Vagina (tissue), 2 donors: Measurements from ENCODE around the gene ZP2. TPM values are rescaled to one million over a fixed set of nuclear protein-coding genes. Genes with fewer than 3 reads are reported as not detected.

Experiments used
- DNase-seq, 2 donors: peaks; one replicate each; pipeline ENCODE4 v3.0.0-alpha.2; 2017; ENCODE audit errors: extremely low spot score in 2 of 2
- H3K27ac ChIP-seq: fragments of 200-600 bp; sonication (generic); one replicate; pipeline ENCODE4 v1.5.1; 2019
- H3K27me3 ChIP-seq: fragments of 200-600 bp; sonication (generic); one replicate; pipeline ENCODE4 v1.5.1; 2019
- H3K36me3 ChIP-seq, 2 donors: fragments of 200-600 bp; sonication (generic); one replicate each; pipeline ENCODE4 v1.5.1; 2017 to 2019
- H3K4me1 ChIP-seq: fragments of 200-600 bp; sonication (generic); one replicate; pipeline ENCODE4 v1.5.1; 2019
- H3K4me3 ChIP-seq, 2 donors: fragments of 200-600 bp; sonication (generic); 1 replicate in 1 of 2; 2 replicates in 1 of 2; pipeline ENCODE4 v1.5.1; 2016 to 2019
- H3K9me3 ChIP-seq: fragments of 200-600 bp; sonication (generic); one replicate; pipeline ENCODE4 v1.5.1; 2019
- POLR2A ChIP-seq, 2 donors: fragments of 450-650 bp; IDR thresholded peaks; one replicate each; pipeline ENCODE4 v1.6.1; 2017; ENCODE audit warnings: antibody characterized with exemption in 2 of 2, mild to moderate bottlenecking in 2 of 2, moderate library complexity in 2 of 2
- POLR2AphosphoS5 ChIP-seq, 2 donors: sonication (generic); formaldehyde crosslinking; IDR thresholded peaks; one replicate each; pipeline ENCODE4 v1.9.0; 2017; ENCODE audit warnings: antibody characterized with exemption in 2 of 2, mild to moderate bottlenecking in 2 of 2, low read depth in 1 of 2; ENCODE audit not compliant: insufficient read depth in 1 of 2
- intact Hi-C: fragments of 100-400 bp; cut with DNase I; formaldehyde crosslinking; loops from one replicate; pipeline ENCODE4 v1.15.1; 2023
- total RNA-seq: library from RNA; depleted of rRNA; stranded (reverse); fragments of >200 nt; gene quantifications from one replicate; pipeline ENCODE4 v1.2.3, GENCODE V29; 2016
- TF ChIP-seq, protein P1 (sequence below), 3 experiments: fragments of 450-650 bp in 2 of 3; fragments of 200-600 bp in 1 of 3; sonication (generic) in 1 of 3; IDR thresholded peaks; one replicate each; pipeline ENCODE4 v1.5.1; 2017 to 2019; ENCODE audit warnings: antibody characterized with exemption in 3 of 3, mild to moderate bottlenecking in 2 of 3, moderate library complexity in 2 of 3

Gene ZP2
- total RNA-seq, 1 donor from 2014 or later: not detected

DNA sequence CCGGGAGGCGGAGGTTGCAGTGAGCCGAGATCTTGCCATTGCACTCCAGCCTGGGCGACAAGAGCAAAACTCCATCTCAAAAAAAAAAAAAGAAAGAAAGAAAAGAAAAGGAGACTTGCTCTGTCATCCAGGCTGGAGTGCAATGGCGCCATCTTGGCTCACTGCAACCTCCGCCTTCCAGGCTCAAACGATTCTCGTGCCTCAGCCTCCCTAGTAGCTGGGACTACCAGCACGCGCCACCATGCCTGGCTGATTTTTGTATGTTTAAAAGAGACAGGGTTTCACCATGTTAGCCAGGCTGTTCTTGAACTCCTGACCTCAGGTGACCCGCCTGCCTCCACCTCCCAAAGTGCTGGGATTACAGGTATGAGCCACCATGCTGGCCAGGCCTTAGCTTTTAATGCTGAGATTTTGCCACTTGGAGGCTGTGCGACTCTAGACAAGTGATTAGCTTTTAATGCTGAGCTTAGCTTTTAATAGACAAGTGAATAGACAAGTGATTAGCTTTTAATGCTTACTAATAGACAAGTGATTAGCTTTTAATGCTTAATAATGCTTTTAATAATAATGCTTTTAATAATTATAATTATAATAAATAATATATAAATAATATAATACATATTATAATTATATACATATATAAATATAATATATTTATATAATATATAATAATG, 43.3 kb downstream of the ZP2 start:
- no peak for DNase-seq
- H3K27me3 ChIP-seq: no peaks in the 10 kb centered on the region
- no peak overlapping the region for H3K4me3 ChIP-seq
- H3K36me3 ChIP-seq: peaks cover 2 to 60% of the 10 kb centered on the region in 2 donors
- no peak overlapping the region for H3K27ac ChIP-seq
- intact Hi-C loops: no loop called here
- peaks cover 20% of the 10 kb centered on the region for H3K4me1 ChIP-seq
- H3K9me3 ChIP-seq: no peaks in the 10 kb centered on the region
- no peak for TF ChIP-seq POLR2A (IDR thresholded peaks at IDR 0.05)
- TF ChIP-seq, protein P1, sequence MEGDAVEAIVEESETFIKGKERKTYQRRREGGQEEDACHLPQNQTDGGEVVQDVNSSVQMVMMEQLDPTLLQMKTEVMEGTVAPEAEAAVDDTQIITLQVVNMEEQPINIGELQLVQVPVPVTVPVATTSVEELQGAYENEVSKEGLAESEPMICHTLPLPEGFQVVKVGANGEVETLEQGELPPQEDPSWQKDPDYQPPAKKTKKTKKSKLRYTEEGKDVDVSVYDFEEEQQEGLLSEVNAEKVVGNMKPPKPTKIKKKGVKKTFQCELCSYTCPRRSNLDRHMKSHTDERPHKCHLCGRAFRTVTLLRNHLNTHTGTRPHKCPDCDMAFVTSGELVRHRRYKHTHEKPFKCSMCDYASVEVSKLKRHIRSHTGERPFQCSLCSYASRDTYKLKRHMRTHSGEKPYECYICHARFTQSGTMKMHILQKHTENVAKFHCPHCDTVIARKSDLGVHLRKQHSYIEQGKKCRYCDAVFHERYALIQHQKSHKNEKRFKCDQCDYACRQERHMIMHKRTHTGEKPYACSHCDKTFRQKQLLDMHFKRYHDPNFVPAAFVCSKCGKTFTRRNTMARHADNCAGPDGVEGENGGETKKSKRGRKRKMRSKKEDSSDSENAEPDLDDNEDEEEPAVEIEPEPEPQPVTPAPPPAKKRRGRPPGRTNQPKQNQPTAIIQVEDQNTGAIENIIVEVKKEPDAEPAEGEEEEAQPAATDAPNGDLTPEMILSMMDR (IDR thresholded peaks at IDR 0.05): no peak
- no peak for TF ChIP-seq POLR2AphosphoS5 (IDR thresholded peaks at IDR 0.05; ENCODE audit: insufficient read depth in 1 of 2, low read depth in 1 of 2)

- Histone ChIP-seq H3K4me1 (peaks cover 27% of the 10 kb centered on the region), H3K27me3 (no peaks in the 10 kb centered on the region), H3K4me3 (no peak overlapping the region), H3K36me3 (peaks cover 2 to 53% of the 10 kb centered on the region in 2 donors), H3K27ac (no peak overlapping the region), H3K9me3 (no peaks in the 10 kb centered on the region)
- intact Hi-C loops: no loop called here
- no peak for DNase-seq
- no peak for TF ChIP-seq POLR2AphosphoS5 (IDR thresholded peaks at IDR 0.05; ENCODE audit: insufficient read depth in 1 of 2, low read depth in 1 of 2)
- no peak for TF ChIP-seq POLR2A (IDR thresholded peaks at IDR 0.05)
- TF ChIP-seq, protein P1 (IDR thresholded peaks at IDR 0.05): no peak
Observed at GRCh38 chr16:21167360-21167759, 44.0 kb downstream of the ZP2 start.

- H3K9me3 ChIP-seq: no peaks in the 10 kb centered on the region
- intact Hi-C loops: no loop called here
- H3K27me3 ChIP-seq: no peaks in the 10 kb centered on the region
- H3K4me1 ChIP-seq: peaks cover 35% of the 10 kb centered on the region
- peaks cover 1 to 45% of the 10 kb centered on the region in 2 donors for H3K36me3 ChIP-seq
- no peak overlapping the region for H3K27ac ChIP-seq
- H3K4me3 ChIP-seq: no peak overlapping the region
- TF ChIP-seq POLR2AphosphoS5 (IDR thresholded peaks at IDR 0.05; ENCODE audit: insufficient read depth in 1 of 2, low read depth in 1 of 2) (no peak), POLR2A (IDR thresholded peaks at IDR 0.05) (no peak)
- TF ChIP-seq, protein P1 (IDR thresholded peaks at IDR 0.05): no peak
- DNase-seq: no peak
Observed at GRCh38 chr16:21166561-21166961, 44.8 kb downstream of the ZP2 start.

GRCh38 chr16:21164521-21165168, 46.7 kb downstream of the ZP2 start:
- H3K4me3 ChIP-seq: no peak overlapping the region
- H3K27ac ChIP-seq: no peak overlapping the region
- intact Hi-C loops: loop anchor here (5.0 kb wide), 1 partner anchor 1523 kb away; no protein-coding TSS in a partner anchor
- peaks cover 54% of the 10 kb centered on the region for H3K4me1 ChIP-seq
- TF ChIP-seq, protein P1 (IDR thresholded peaks at IDR 0.05): no peak
- TF ChIP-seq POLR2A (IDR thresholded peaks at IDR 0.05) (no peak), POLR2AphosphoS5 (IDR thresholded peaks at IDR 0.05; ENCODE audit: insufficient read depth in 1 of 2, low read depth in 1 of 2) (no peak)
- no peaks in the 10 kb centered on the region for H3K27me3 ChIP-seq
- H3K9me3 ChIP-seq: no peaks in the 10 kb centered on the region
- no peak for DNase-seq
- H3K36me3 ChIP-seq: peaks cover 0 to 28% of the 10 kb centered on the region in 2 donors

DNA sequence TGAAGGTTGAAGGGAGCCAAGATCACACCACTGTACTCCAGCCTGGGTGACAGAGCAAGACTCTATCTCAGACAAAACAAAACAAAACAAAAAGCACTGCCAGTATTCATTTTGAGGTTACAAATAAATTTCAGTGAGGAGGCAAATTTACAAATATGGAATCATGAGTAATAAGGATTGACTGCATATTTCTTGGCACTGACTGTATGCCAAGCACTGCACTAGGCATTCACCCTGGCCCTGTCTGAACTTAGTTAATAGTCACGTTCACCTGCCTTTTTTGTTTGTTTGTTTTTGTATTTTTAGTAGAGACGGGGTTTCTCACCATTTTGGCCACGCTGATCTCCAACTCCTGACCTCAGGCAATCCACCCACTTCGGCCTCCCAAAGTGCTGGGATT, 47.8 kb downstream of the ZP2 start:
- H3K4me1 ChIP-seq: peaks cover 54% of the 10 kb centered on the region

More for the DNA sequence above, 47.8 kb downstream of the ZP2 start:
- no peak for DNase-seq
- Histone ChIP-seq H3K27ac (peak overlapping the region; percentile 64), H3K27me3 (no peaks in the 10 kb centered on the region), H3K4me3 (no peak overlapping the region), H3K9me3 (no peaks in the 10 kb centered on the region), H3K36me3 (peaks cover 0 to 28% of the 10 kb centered on the region in 2 donors)
- intact Hi-C loops: loop anchor here (5.0 kb wide), 1 partner anchor 1524 kb away; no protein-coding TSS in a partner anchor
- TF ChIP-seq POLR2A (IDR thresholded peaks at IDR 0.05) (no peak), POLR2AphosphoS5 (IDR thresholded peaks at IDR 0.05; ENCODE audit: insufficient read depth in 1 of 2, low read depth in 1 of 2) (no peak)
- TF ChIP-seq, protein P1 (IDR thresholded peaks at IDR 0.05): no peak
